Upper lobe of left lung (tissue), 6 donors: ENCODE measurements around the gene PLAAT3. TPM values are rescaled to one million over a fixed set of nuclear protein-coding genes. Genes with fewer than 3 reads are reported as not detected.

Experiments used
- ATAC-seq, 2 donors: fragments of 200-7000 bp; cut with Tn5 transposase; one replicate each; pipeline ENCODE4 v1.9.1; 2022; ENCODE audit warnings: mild to moderate bottlenecking in 2 of 2, moderate library complexity in 2 of 2; ENCODE audit not compliant: low FRiP score in 2 of 2
- DNase-seq, 2 donors: peaks; one replicate each; pipeline ENCODE4 v3.0.0-alpha.2; 2019 to 2020
- H3K27ac ChIP-seq, 4 donors: fragments of 200-600 bp; sonication (generic); one replicate each; pipeline ENCODE4 v1.5.1; 2016 to 2019
- H3K27me3 ChIP-seq, 4 donors: fragments of 200-600 bp; sonication (generic); one replicate each; pipeline ENCODE4 v1.5.1; 2017 to 2019
- H3K36me3 ChIP-seq, 4 donors: fragments of 200-600 bp; sonication (generic); one replicate each; pipeline ENCODE4 v1.5.1; 2016 to 2019
- H3K4me1 ChIP-seq, 4 donors: fragments of 200-600 bp; sonication (generic); one replicate each; pipeline ENCODE4 v1.5.1; 2018 to 2019
- H3K4me3 ChIP-seq, 4 donors: fragments of 200-600 bp; sonication (generic); one replicate each; pipeline ENCODE4 v1.5.1; 2017 to 2019; ENCODE audit warnings: mild to moderate bottlenecking in 2 of 4, moderate library complexity in 1 of 4
- H3K9me3 ChIP-seq, 4 donors: fragments of 200-600 bp; sonication (generic); one replicate each; pipeline ENCODE4 v1.5.1; 2018 to 2019
- EP300 ChIP-seq, 4 donors: sonication (generic); formaldehyde crosslinking; IDR thresholded peaks; one replicate each; pipeline ENCODE4 v1.5.1; 2017; ENCODE audit warnings: antibody characterized with exemption in 4 of 4, control low read depth in 2 of 4
- POLR2A ChIP-seq, 4 donors: fragments of 450-650 bp; IDR thresholded peaks; one replicate each; pipeline ENCODE4 v1.5.1; 2016 to 2017; ENCODE audit warnings: antibody characterized with exemption in 4 of 4, mild to moderate bottlenecking in 2 of 4
- POLR2AphosphoS5 ChIP-seq, 2 donors: sonication (generic); formaldehyde crosslinking; IDR thresholded peaks; one replicate each; pipeline ENCODE4 v1.5.1; 2017; ENCODE audit warnings: antibody characterized with exemption in 2 of 2
- WGBS, 2 donors: methylation state at CpG; one replicate each; pipeline ENCODE4 v1.1.5; 2017 to 2018; 5-methylcytosine and 5-hydroxymethylcytosine counted together
- total RNA-seq, 6 donors: library from RNA; depleted of rRNA in 4 of 6; stranded (reverse); fragments of >200 nt in 4 of 6; gene quantifications; one replicate each; pipeline versions ENCODE4 v1.1.0 to v1.2.1, GENCODE V29; 2016 to 2021
- TF ChIP-seq, protein P1 (sequence below), 6 experiments: fragments of 450-650 bp in 4 of 6; fragments of 200-600 bp in 2 of 6; sonication (generic) in 2 of 6; IDR thresholded peaks; one replicate each; pipeline ENCODE4 v1.5.1; 2016 to 2019; ENCODE audit warnings: antibody characterized with exemption in 6 of 6
- donor health status: DM: no; HTN: no; CAD: no; lungs with moderate emphysema.
- donor health status: DM: no; HTN: yes; CAD: no; lungs with severe emphysema.

The PLAAT3 gene
- total RNA-seq, 6 donors from 2014 or later: 36.7 to 128 (median 89.5) TPM

GRCh38 chr11:63557570-63557969, 56.7 kb downstream of the PLAAT3 start:
- no peak for ATAC-seq
- H3K27ac ChIP-seq: no peak overlapping the region

GRCh38 chr11:63556404-63557013, 57.7 kb downstream of the PLAAT3 start:
- DNase-seq (no peak), ATAC-seq (no peak)
- H3K4me3 ChIP-seq: no peak overlapping the region
- H3K27me3 ChIP-seq: no peaks in the 10 kb centered on the region
- TF ChIP-seq EP300 (IDR thresholded peaks at IDR 0.05): no peak
- no peak for TF ChIP-seq POLR2AphosphoS5 (IDR thresholded peaks at IDR 0.05)
- TF ChIP-seq, protein P1, sequence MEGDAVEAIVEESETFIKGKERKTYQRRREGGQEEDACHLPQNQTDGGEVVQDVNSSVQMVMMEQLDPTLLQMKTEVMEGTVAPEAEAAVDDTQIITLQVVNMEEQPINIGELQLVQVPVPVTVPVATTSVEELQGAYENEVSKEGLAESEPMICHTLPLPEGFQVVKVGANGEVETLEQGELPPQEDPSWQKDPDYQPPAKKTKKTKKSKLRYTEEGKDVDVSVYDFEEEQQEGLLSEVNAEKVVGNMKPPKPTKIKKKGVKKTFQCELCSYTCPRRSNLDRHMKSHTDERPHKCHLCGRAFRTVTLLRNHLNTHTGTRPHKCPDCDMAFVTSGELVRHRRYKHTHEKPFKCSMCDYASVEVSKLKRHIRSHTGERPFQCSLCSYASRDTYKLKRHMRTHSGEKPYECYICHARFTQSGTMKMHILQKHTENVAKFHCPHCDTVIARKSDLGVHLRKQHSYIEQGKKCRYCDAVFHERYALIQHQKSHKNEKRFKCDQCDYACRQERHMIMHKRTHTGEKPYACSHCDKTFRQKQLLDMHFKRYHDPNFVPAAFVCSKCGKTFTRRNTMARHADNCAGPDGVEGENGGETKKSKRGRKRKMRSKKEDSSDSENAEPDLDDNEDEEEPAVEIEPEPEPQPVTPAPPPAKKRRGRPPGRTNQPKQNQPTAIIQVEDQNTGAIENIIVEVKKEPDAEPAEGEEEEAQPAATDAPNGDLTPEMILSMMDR (IDR thresholded peaks at IDR 0.05): no peak
- no peak for TF ChIP-seq POLR2A (IDR thresholded peaks at IDR 0.05)
- H3K36me3 ChIP-seq: no peaks in the 10 kb centered on the region
- 79 to 80% methylated on average over 7 of the region's 7 CpGs for WGBS, 2 donors
- H3K9me3 ChIP-seq: no peaks in the 10 kb centered on the region
- peaks cover 3 to 35% (median 7%) of the 10 kb centered on the region in 4 donors for H3K4me1 ChIP-seq
- H3K27ac ChIP-seq: no peak overlapping the region

More at GRCh38 chr11:63557570-63557969, 56.7 kb downstream of the PLAAT3 start:
- no peak for DNase-seq
- no peaks in the 10 kb centered on the region for H3K27me3 ChIP-seq
- no peaks in the 10 kb centered on the region for H3K36me3 ChIP-seq
- no peaks in the 10 kb centered on the region for H3K9me3 ChIP-seq
- 84 to 86% methylated on average over 7 of the region's 7 CpGs for WGBS, 2 donors
- H3K4me3 ChIP-seq: no peak overlapping the region
- TF ChIP-seq POLR2AphosphoS5 (IDR thresholded peaks at IDR 0.05): no peak
- TF ChIP-seq POLR2A (IDR thresholded peaks at IDR 0.05): no peak
- no peak for TF ChIP-seq EP300 (IDR thresholded peaks at IDR 0.05)
- TF ChIP-seq, protein P1 (IDR thresholded peaks at IDR 0.05): no peak
- H3K4me1 ChIP-seq: peaks cover 3 to 36% (median 7%) of the 10 kb centered on the region in 4 donors

GRCh38 chr11:63554877-63555223, 59.4 kb downstream of the PLAAT3 start:
- no peaks in the 10 kb centered on the region for H3K9me3 ChIP-seq
- H3K27ac ChIP-seq: no peak overlapping the region
- ATAC-seq: no peak
- 73 to 78% methylated on average over 4 of the region's 4 CpGs for WGBS, 2 donors
- H3K4me3 ChIP-seq: no peak overlapping the region
- H3K4me1 ChIP-seq: peaks cover under 1 to 26% (median 5%) of the 10 kb centered on the region in 4 donors
- TF ChIP-seq EP300 (IDR thresholded peaks at IDR 0.05): no peak
- no peaks in the 10 kb centered on the region for H3K27me3 ChIP-seq
- DNase-seq: no peak
- H3K36me3 ChIP-seq: no peaks in the 10 kb centered on the region

DNA sequence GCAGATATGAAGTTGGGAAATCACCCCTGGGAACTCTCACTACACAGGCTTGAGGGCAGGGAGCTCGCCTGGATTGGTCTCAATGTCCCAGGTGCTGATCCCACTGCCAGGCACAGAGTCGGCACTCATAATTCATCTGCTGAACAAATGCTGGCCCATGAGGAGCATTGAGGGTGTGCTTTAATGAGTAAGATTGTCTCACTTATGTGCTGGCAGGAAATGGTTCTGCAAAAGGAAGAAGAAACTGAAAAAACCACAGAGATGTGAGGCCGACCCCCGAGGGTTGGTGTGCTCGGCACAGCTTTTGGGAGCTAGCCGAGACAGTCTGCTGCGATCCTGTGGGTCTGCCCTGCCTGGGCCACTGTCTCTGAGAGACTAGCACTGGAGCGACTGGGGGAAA, 60.5 kb downstream of the PLAAT3 start:
- Histone ChIP-seq H3K27ac (peak overlapping the region in 2 of 4 donors; percentile 17 to 54), H3K27me3 (no peaks in the 10 kb centered on the region), H3K9me3 (no peaks in the 10 kb centered on the region), H3K36me3 (no peaks in the 10 kb centered on the region), H3K4me1 (peaks cover 0 to 18% (median 0%) of the 10 kb centered on the region in 4 donors), H3K4me3 (no peak overlapping the region)
- DNase-seq (peak in 1 of 2 donors; percentile 61), ATAC-seq (no peak)
- 60 to 65% methylated on average over 8 of the region's 8 CpGs for WGBS, 2 donors
- TF ChIP-seq, protein P1 (IDR thresholded peaks at IDR 0.05): no peak
- no peak for TF ChIP-seq POLR2A (IDR thresholded peaks at IDR 0.05)
- TF ChIP-seq EP300 (IDR thresholded peaks at IDR 0.05): no peak
- TF ChIP-seq POLR2AphosphoS5 (IDR thresholded peaks at IDR 0.05): no peak

- H3K27ac ChIP-seq: no peak overlapping the region
- H3K4me3 ChIP-seq: no peak overlapping the region
- H3K9me3 ChIP-seq: no peaks in the 10 kb centered on the region
- ATAC-seq (no peak), DNase-seq (no peak)
- no peaks in the 10 kb centered on the region for H3K36me3 ChIP-seq
- H3K4me1 ChIP-seq: peaks cover 0 to 18% (median 0%) of the 10 kb centered on the region in 4 donors
- TF ChIP-seq, protein P1 (IDR thresholded peaks at IDR 0.05): no peak
- no peak for TF ChIP-seq POLR2A (IDR thresholded peaks at IDR 0.05)
- TF ChIP-seq POLR2AphosphoS5 (IDR thresholded peaks at IDR 0.05): no peak
- no peak for TF ChIP-seq EP300 (IDR thresholded peaks at IDR 0.05)
- 91 to 92% methylated on average over 7 of the region's 7 CpGs for WGBS, 2 donors
- no peaks in the 10 kb centered on the region for H3K27me3 ChIP-seq
Measured at GRCh38 chr11:63552921-63553320, 61.3 kb downstream of the PLAAT3 start.
